ENCODE measurements around the gene GCK.
"Not testable (repeated sequence)": the region's sequence is repeated elsewhere in the genome, so short reads cannot be mapped to it uniquely, and the experiment has no call there.

DNA sequence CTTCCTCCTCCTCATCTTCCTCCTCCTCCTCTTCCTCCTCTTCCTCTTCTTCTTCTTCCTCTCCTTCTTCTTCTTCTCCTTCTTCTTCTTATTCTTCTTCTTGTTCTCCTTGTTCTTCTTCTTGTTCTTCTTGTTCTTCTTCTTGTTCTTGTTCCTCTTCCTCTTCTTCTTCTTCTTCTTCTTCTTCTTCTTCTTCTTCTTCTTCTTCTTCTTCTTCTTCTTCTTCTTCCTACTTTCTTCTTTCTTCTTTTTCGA lies 14.6 kb downstream of the GCK start:
- not testable (repeated sequence) for TF ChIP-seq YY1 (IDR thresholded peaks at IDR 0.05; ENCODE audit: low read depth); POLR2AphosphoS5 (IDR thresholded peaks at IDR 0.05; ENCODE audit: low read depth, low read length); NFIC (IDR thresholded peaks at IDR 0.05; ENCODE audit: borderline replicate concordance); SIN3A (IDR thresholded peaks at IDR 0.05; ENCODE audit: borderline replicate concordance, low read depth, low read length); ELF1 (IDR thresholded peaks at IDR 0.05)
- TF ChIP-seq, protein P1, sequence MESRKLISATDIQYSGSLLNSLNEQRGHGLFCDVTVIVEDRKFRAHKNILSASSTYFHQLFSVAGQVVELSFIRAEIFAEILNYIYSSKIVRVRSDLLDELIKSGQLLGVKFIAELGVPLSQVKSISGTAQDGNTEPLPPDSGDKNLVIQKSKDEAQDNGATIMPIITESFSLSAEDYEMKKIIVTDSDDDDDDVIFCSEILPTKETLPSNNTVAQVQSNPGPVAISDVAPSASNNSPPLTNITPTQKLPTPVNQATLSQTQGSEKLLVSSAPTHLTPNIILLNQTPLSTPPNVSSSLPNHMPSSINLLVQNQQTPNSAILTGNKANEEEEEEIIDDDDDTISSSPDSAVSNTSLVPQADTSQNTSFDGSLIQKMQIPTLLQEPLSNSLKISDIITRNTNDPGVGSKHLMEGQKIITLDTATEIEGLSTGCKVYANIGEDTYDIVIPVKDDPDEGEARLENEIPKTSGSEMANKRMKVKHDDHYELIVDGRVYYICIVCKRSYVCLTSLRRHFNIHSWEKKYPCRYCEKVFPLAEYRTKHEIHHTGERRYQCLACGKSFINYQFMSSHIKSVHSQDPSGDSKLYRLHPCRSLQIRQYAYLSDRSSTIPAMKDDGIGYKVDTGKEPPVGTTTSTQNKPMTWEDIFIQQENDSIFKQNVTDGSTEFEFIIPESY (IDR thresholded peaks at IDR 0.05; ENCODE audit: borderline replicate concordance, low read depth) = not testable (repeated sequence)
- TF ChIP-seq, protein P2, sequence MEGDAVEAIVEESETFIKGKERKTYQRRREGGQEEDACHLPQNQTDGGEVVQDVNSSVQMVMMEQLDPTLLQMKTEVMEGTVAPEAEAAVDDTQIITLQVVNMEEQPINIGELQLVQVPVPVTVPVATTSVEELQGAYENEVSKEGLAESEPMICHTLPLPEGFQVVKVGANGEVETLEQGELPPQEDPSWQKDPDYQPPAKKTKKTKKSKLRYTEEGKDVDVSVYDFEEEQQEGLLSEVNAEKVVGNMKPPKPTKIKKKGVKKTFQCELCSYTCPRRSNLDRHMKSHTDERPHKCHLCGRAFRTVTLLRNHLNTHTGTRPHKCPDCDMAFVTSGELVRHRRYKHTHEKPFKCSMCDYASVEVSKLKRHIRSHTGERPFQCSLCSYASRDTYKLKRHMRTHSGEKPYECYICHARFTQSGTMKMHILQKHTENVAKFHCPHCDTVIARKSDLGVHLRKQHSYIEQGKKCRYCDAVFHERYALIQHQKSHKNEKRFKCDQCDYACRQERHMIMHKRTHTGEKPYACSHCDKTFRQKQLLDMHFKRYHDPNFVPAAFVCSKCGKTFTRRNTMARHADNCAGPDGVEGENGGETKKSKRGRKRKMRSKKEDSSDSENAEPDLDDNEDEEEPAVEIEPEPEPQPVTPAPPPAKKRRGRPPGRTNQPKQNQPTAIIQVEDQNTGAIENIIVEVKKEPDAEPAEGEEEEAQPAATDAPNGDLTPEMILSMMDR (IDR thresholded peaks at IDR 0.05) = not testable (repeated sequence)

All from SK-N-SH (cell line).